Peyer's patch (tissue), 4 donors: ENCODE results near the gene NXT1. TPM values are rescaled to one million over a fixed set of nuclear protein-coding genes. Genes with fewer than 3 reads are reported as not detected.
A peak's percentile ranks its signal among the peaks of the same experiment; 100 is the strongest.

Experiments used
- DNase-seq, 3 donors: peaks; one replicate each; pipeline ENCODE4 v3.0.0-alpha.2; 2017 to 2019
- H3K27ac ChIP-seq, 4 donors: fragments of 200-600 bp; sonication (generic); one replicate each; pipeline ENCODE4 v1.5.1; 2016 to 2019
- H3K27me3 ChIP-seq, 2 donors: fragments of 200-600 bp; sonication (generic); one replicate each; pipeline ENCODE4 v1.5.1; 2019
- H3K36me3 ChIP-seq, 3 donors: fragments of 200-600 bp; sonication (generic); one replicate each; pipeline ENCODE4 v1.5.1; 2016 to 2019
- H3K4me1 ChIP-seq, 4 donors: fragments of 200-600 bp; sonication (generic); one replicate each; pipeline ENCODE4 v1.5.1; 2016 to 2019
- H3K4me3 ChIP-seq, 4 donors: fragments of 200-600 bp; sonication (generic); 1 replicate in 3 of 4; 2 replicates in 1 of 4; pipeline ENCODE4 v1.5.1; 2016 to 2019; ENCODE audit warnings: mild to moderate bottlenecking in 1 of 4
- H3K9me3 ChIP-seq, 4 donors: fragments of 200-600 bp; sonication (generic); one replicate each; pipeline ENCODE4 v1.5.1; 2016 to 2019; ENCODE audit warnings: mild to moderate bottlenecking in 1 of 4
- CTCF ChIP-seq, 6 experiments: fragments of 450-650 bp in 4 of 6; fragments of 200-600 bp in 2 of 6; sonication (generic) in 1 of 6; IDR thresholded peaks; one replicate each; pipeline ENCODE4 v1.5.1; 2017 to 2019; ENCODE audit warnings: antibody characterized with exemption in 6 of 6, mild to moderate bottlenecking in 3 of 6, moderate library complexity in 1 of 6
- POLR2A ChIP-seq, 2 donors: fragments of 450-650 bp; IDR thresholded peaks; one replicate each; pipeline ENCODE4 v1.5.1; 2017; ENCODE audit warnings: antibody characterized with exemption in 2 of 2, mild to moderate bottlenecking in 2 of 2, moderate library complexity in 2 of 2
- total RNA-seq, 4 donors: library from RNA; depleted of rRNA; stranded (reverse); fragments of >200 nt; gene quantifications; one replicate each; pipeline ENCODE4 v1.1.0, GENCODE V29; 2016

NXT1 gene
- total RNA-seq, 4 donors from 2014 or later, result 5.4 to 23.1 (median 7.9) TPM

GRCh38 chr20:23356203-23356602, 5.6 kb downstream of the NXT1 start:
- Histone ChIP-seq H3K9me3 (no peaks in the 10 kb centered on the region), H3K27ac (no peak overlapping the region), H3K4me1 (peaks cover 0 to 30% (median 6%) of the 10 kb centered on the region in 4 donors), H3K36me3 (peaks cover 0 to 16% (median 0%) of the 10 kb centered on the region in 3 donors), H3K27me3 (no peaks in the 10 kb centered on the region), H3K4me3 (no peak overlapping the region)
- DNase-seq, result no peak
- no peak for TF ChIP-seq POLR2A (IDR thresholded peaks at IDR 0.05)

GRCh38 chr20:23357767-23358562, 7.4 kb downstream of the NXT1 start:
- Histone ChIP-seq H3K27ac (peak overlapping the region; percentile 93 to 96 (median 94)), H3K27me3 (no peaks in the 10 kb centered on the region), H3K36me3 (peaks cover 0 to 16% (median 0%) of the 10 kb centered on the region in 3 donors), H3K4me1 (peaks cover 0 to 22% (median 6%) of the 10 kb centered on the region in 4 donors), H3K9me3 (no peaks in the 10 kb centered on the region), H3K4me3 (peak overlapping the region; percentile 60 to 79 (median 66))
- TF ChIP-seq POLR2A (IDR thresholded peaks at IDR 0.05) (peak; percentile 51 to 80), CTCF (IDR thresholded peaks at IDR 0.05) (peak in 4 of 6 experiments; percentile 4 to 14 (median 9))
- peak; percentile 100 for DNase-seq

GRCh38 chr20:23358563-23358906, 7.9 kb downstream of the NXT1 start:
- peak overlapping the region; percentile 60 to 79 (median 66) for H3K4me3 ChIP-seq
- H3K27ac ChIP-seq, result peak overlapping the region; percentile 93 to 96 (median 94)
- no peak for TF ChIP-seq CTCF (IDR thresholded peaks at IDR 0.05)
- no peak for TF ChIP-seq POLR2A (IDR thresholded peaks at IDR 0.05)
- peaks cover 0 to 16% (median 0%) of the 10 kb centered on the region in 3 donors for H3K36me3 ChIP-seq
- no peaks in the 10 kb centered on the region for H3K9me3 ChIP-seq
- H3K4me1 ChIP-seq, result peaks cover 0 to 27% (median 10%) of the 10 kb centered on the region in 4 donors
- DNase-seq, result no peak
- H3K27me3 ChIP-seq, result no peaks in the 10 kb centered on the region

DNA sequence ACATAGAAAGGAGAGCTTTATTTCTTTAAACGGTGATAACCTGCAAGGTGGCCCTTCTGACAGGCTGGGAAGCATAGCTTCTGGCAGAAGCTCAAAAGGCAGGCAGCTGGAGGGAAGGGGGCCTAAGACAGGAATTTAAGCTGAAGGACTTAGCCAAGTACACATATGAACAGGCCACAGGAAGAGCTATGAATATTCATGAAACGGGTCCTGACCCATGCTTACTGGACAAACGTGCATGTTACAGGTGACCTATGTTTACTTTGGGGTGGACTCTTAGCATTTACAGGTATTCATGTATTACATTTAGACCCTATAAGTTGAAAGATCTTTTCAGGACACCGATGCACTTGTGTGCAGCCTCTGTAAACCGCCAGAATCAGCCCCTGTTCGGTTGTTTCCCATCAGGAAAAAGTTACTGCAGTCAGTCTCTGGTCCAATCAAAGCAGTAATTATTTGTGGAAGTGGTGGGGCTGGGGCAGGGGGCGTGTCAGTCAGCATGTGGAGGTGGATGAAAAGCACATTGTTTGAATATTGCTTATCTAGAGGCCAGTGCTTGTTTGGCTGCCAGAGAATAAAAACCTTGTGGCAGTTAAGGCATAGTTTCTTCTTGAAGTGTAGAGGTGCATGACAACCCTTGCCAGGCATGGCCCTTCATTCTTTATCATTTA, 8.5 kb downstream of the NXT1 start:
- Histone ChIP-seq H3K4me1 (peaks cover 0 to 28% (median 10%) of the 10 kb centered on the region in 4 donors), H3K36me3 (peaks cover 0 to 14% (median 0%) of the 10 kb centered on the region in 3 donors), H3K27ac (peak overlapping the region; percentile 93 to 96 (median 94)), H3K4me3 (no peak overlapping the region), H3K27me3 (no peaks in the 10 kb centered on the region), H3K9me3 (no peaks in the 10 kb centered on the region)
- DNase-seq, result no peak
- TF ChIP-seq POLR2A (IDR thresholded peaks at IDR 0.05) (no peak), CTCF (IDR thresholded peaks at IDR 0.05) (no peak)

- peak overlapping the region; percentile 94 to 99 (median 96) for H3K27ac ChIP-seq
- H3K27me3 ChIP-seq, result no peaks in the 10 kb centered on the region
- H3K4me3 ChIP-seq, result peak overlapping the region in 1 of 4 donors; percentile 86
- TF ChIP-seq CTCF (IDR thresholded peaks at IDR 0.05) (no peak), POLR2A (IDR thresholded peaks at IDR 0.05) (no peak)
- no peaks in the 10 kb centered on the region for H3K9me3 ChIP-seq
- H3K4me1 ChIP-seq, result peaks cover 0 to 28% (median 11%) of the 10 kb centered on the region in 4 donors
- no peak for DNase-seq
- peaks cover 0 to 9% (median 0%) of the 10 kb centered on the region in 3 donors for H3K36me3 ChIP-seq
These were observed 9.9 kb downstream of the NXT1 start for GRCh38 chr20:23360531-23360930.

DNA sequence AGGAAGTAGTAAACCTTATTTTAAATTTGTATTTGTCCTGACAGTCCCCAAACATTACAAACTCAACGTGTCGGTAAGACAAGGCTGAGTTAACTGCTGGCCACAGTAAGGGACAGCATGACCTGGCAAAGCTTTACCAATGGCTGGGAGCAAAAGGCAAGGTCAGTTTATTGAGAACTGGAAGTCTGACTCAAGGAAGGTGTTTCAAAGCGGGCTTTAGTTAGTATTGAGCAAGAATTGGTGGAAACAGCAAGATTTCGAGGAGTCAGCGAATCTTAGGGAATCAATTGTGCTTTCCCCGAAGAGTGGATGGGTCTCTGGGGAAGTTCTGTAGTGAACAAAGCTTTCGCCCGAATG, 10.5 kb downstream of the NXT1 start:
- Histone ChIP-seq H3K27me3 (no peaks in the 10 kb centered on the region), H3K36me3 (peaks cover 0 to 11% (median 0%) of the 10 kb centered on the region in 3 donors), H3K27ac (peak overlapping the region; percentile 94 to 99 (median 96)), H3K9me3 (no peaks in the 10 kb centered on the region), H3K4me3 (peak overlapping the region; percentile 84 to 95 (median 88)), H3K4me1 (peaks cover 0 to 32% (median 16%) of the 10 kb centered on the region in 4 donors)
- peak in 1 of 3 donors; percentile 58 for DNase-seq
- TF ChIP-seq CTCF (IDR thresholded peaks at IDR 0.05), result no peak
- no peak for TF ChIP-seq POLR2A (IDR thresholded peaks at IDR 0.05)
